ENCODE results near the gene GRIA4. TPM values are rescaled to one million over a fixed set of nuclear protein-coding genes. Genes with fewer than 3 reads are reported as not detected.

GRIA4 gene
- total and polyA plus RNA-seq, 2 of the 13 experiments (the other 11 are each of a cell fraction or from before 2014, with no cell fraction given) = not detected

- TF ChIP-seq NR2F6 (IDR thresholded peaks at IDR 0.05) (no peak), NR2F6 (CRISPR knock-in tag; IDR thresholded peaks at IDR 0.05) (no peak)
Measured at GRCh38 chr11:105574974-105575373, 34.9 kb upstream of the GRIA4 start (continued).

- no peak for DNase-seq (ENCODE audit: low spot score)
- in situ Hi-C loops (cut with HindIII; ENCODE audit: extremely low pct_ligation_motif_present, low pct_unique_long_range_greater_than_20kb) = no loop called here
- no peak overlapping the region for H3K9ac ChIP-seq (ENCODE audit: insufficient read depth, low read depth, low read length)
- H4K20me1 ChIP-seq (ENCODE audit: insufficient read depth, low read length) = no peaks in the 10 kb centered on the region
- no peaks in the 10 kb centered on the region for H3K27me3 ChIP-seq (ENCODE audit: control insufficient read depth in 1 of 2, insufficient read depth in 2 of 2, low read length in 2 of 2)
- no peak for FAIRE-seq
- no peaks in the 10 kb centered on the region for H3K4me1 ChIP-seq (ENCODE audit: insufficient read depth, low read length)
- no peak overlapping the region for H3K4me2 ChIP-seq (ENCODE audit: low read depth, low read length)
- H3K4me3 ChIP-seq (replicated peaks in 1 of 3; ENCODE audit: insufficient read depth in 1 of 3, low read depth in 2 of 3, low read length in 3 of 3) = no peak overlapping the region
- POLR2A ChIA-PET = no interaction called here
- H2AFZ ChIP-seq (ENCODE audit: low read length) = no peak overlapping the region
- no peaks in the 10 kb centered on the region for H3K79me2 ChIP-seq (ENCODE audit: insufficient read depth, low read length)
- no peaks in the 10 kb centered on the region for H3K9me3 ChIP-seq (ENCODE audit: low read length)
- ATAC-seq = peak; percentile 61; the same call in 1 of the 3 replicates
- no peaks in the 10 kb centered on the region for H3K36me3 ChIP-seq (replicated peaks in 1 of 2; ENCODE audit: control insufficient read depth in 1 of 2, insufficient read depth in 2 of 2, low read length in 2 of 2)
- H3K27ac ChIP-seq (ENCODE audit: extremely low read length, insufficient read depth, low read length) = no peak overlapping the region
- intact Hi-C loops (cut with micrococcal nuclease; ENCODE audit: unreplicated experiment) = no loop called here
- 0% methylated on average over 2 of the region's 2 CpGs for WGBS (ENCODE audit: low lambda C conversion rate)
- TF ChIP-seq CEBPB (IDR thresholded peaks at IDR 0.05; ENCODE audit: borderline replicate concordance, low read depth, low read length) (peak; percentile 48; the same call in 1 of the 2 replicates), ZNF710 (CRISPR knock-in tag; IDR thresholded peaks at IDR 0.05; ENCODE audit: borderline replicate concordance) (no peak)
- CTCF ChIA-PET (ENCODE audit: low intra/inter-chr PET ratio, low total read pairs) = no interaction called here
- BruUV-seq (replicated peaks) = no TSS peak
Measured at GRCh38 chr11:105577641-105578040, 32.2 kb upstream of the GRIA4 start.

GRCh38 chr11:105579111-105579510 lies 30.8 kb upstream of the GRIA4 start:
- DNase-seq (ENCODE audit: low spot score) (no peak), ATAC-seq (no peak), FAIRE-seq (no peak)
- no peak overlapping the region for H3K4me3 ChIP-seq (replicated peaks in 1 of 3; ENCODE audit: insufficient read depth in 1 of 3, low read depth in 2 of 3, low read length in 3 of 3)
- no peaks in the 10 kb centered on the region for H3K27me3 ChIP-seq (ENCODE audit: control insufficient read depth in 1 of 2, insufficient read depth in 2 of 2, low read length in 2 of 2)
- POLR2A ChIA-PET = no interaction called here
- intact Hi-C loops (cut with micrococcal nuclease; ENCODE audit: unreplicated experiment) (no loop called here), in situ Hi-C loops (cut with HindIII; ENCODE audit: extremely low pct_ligation_motif_present, low pct_unique_long_range_greater_than_20kb) (no loop called here)
- no peaks in the 10 kb centered on the region for H3K79me2 ChIP-seq (ENCODE audit: insufficient read depth, low read length)
- H3K4me1 ChIP-seq (ENCODE audit: insufficient read depth, low read length) = no peaks in the 10 kb centered on the region
- CTCF ChIA-PET (ENCODE audit: low intra/inter-chr PET ratio, low total read pairs) = no interaction called here
- no peak overlapping the region for H3K4me2 ChIP-seq (ENCODE audit: low read depth, low read length)
- H3K9ac ChIP-seq (ENCODE audit: insufficient read depth, low read depth, low read length) = no peak overlapping the region
- H3K36me3 ChIP-seq (replicated peaks in 1 of 2; ENCODE audit: control insufficient read depth in 1 of 2, insufficient read depth in 2 of 2, low read length in 2 of 2) = no peaks in the 10 kb centered on the region
- TF ChIP-seq ZNF691 (CRISPR knock-in tag; IDR thresholded peaks at IDR 0.05; ENCODE audit: borderline replicate concordance, low read depth) = no peak
- TF ChIP-seq PCBP1 (IDR thresholded peaks at IDR 0.05; ENCODE audit: borderline replicate concordance, low read depth, low read length) = no peak
- TF ChIP-seq ZNF549 (CRISPR knock-in tag; IDR thresholded peaks at IDR 0.05) = no peak
- TF ChIP-seq MEIS2 (CRISPR knock-in tag; IDR thresholded peaks at IDR 0.05) = no peak
- TF ChIP-seq ZBTB25 (CRISPR knock-in tag; IDR thresholded peaks at IDR 0.05) = no peak
- no peak for TF ChIP-seq TCF12 (IDR thresholded peaks at IDR 0.05)
- no peak for TF ChIP-seq TCF12 (CRISPR knock-in tag; IDR thresholded peaks at IDR 0.05)
- TF ChIP-seq RBM39 (IDR thresholded peaks at IDR 0.05; ENCODE audit: low read depth, low read length, poor library complexity, severe bottlenecking) = no peak
- H3K9me3 ChIP-seq (ENCODE audit: low read length) = no peaks in the 10 kb centered on the region
- BruUV-seq (replicated peaks) = no TSS peak
- H3K27ac ChIP-seq (ENCODE audit: extremely low read length, insufficient read depth, low read length) = no peak overlapping the region
- 22% methylated on average over 2 of the region's 2 CpGs for WGBS (ENCODE audit: low lambda C conversion rate)
- no peak overlapping the region for H2AFZ ChIP-seq (ENCODE audit: low read length)
- no peaks in the 10 kb centered on the region for H4K20me1 ChIP-seq (ENCODE audit: insufficient read depth, low read length)
